ENCODE data around the gene ZNF385B. TPM values are rescaled to one million over a fixed set of nuclear protein-coding genes. Genes with fewer than 3 reads are reported as not detected.

ZNF385B gene
- total RNA-seq, 1 donor from 2014 or later, result not detected

DNA sequence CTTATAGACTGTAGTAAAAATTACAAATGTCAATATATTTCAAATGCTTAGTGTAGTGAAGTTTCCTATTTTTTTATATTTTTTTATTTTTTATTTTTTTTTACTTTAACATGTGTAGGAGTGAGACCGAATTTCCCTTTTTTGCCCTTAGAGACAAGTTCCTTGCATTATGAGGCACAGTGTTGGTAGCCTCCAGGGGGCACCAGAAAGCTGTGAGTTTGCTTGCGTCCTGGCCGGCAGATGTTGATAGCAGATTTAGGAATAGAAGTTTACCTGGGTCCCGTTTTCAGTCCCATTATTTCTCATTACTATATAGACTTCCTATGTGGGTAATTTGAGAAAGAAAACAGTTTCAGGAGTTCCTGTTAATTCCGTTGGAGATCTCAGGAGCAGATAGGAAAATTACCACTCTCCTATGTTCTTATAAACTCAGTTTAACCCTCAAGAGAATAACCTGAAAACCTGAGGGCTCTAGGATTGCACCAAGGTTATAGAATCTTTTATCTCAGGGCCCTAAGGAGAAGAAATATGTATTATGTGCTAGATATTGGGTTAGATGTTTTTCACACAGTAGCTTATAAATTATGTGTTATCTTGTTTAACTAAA lies 439.3 kb downstream of the ZNF385B start:
- peak; percentile 39 for DNase-seq (ENCODE audit: extremely low read depth, low read depth, low spot score)

DNA sequence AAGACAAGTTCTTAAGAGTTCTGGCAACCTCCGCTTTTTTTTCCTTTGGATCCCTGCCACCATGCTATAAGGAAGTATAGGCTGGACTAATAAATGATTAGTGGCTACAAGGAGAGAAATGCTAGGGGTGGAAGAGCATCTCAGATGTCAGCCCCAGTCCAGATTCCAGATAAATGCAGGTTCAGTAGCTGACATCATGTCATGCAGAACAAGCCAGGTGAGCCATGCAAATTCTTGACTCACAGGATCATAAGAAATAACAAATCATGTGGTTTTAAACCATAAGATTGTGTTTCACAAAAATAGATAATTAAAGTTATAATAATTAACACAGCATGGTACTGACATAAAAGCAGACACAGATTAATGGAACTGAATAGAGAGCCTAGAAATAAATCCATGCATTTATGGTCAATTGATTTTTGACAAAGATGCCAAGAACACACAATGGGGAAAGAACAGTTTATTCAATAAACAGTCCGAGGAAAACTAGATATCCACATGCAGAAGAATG lies 443.9 kb downstream of the ZNF385B start:
- no peak for DNase-seq (ENCODE audit: extremely low read depth, low read depth, low spot score)

DNA sequence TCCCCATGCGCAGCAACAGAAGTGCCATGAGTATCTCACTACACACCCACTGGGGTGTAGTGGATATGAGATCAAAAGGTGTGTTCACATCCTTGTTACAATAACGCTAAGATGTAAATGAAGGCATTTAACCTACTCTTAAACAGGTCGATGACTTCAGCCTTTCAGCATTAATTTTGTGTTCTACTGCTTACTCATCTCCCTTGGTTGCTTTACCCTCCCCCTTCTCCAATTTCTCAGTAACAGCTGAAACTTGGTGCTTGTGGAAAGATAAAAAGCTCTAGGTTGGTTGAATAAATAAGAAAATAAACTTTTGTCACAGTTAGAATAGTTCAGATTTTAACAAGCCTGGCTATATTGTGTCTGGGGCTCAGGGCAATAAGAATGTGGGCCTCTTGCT lies 449.3 kb downstream of the ZNF385B start:
- DNase-seq (ENCODE audit: extremely low read depth, low read depth, low spot score), result no peak

DNA sequence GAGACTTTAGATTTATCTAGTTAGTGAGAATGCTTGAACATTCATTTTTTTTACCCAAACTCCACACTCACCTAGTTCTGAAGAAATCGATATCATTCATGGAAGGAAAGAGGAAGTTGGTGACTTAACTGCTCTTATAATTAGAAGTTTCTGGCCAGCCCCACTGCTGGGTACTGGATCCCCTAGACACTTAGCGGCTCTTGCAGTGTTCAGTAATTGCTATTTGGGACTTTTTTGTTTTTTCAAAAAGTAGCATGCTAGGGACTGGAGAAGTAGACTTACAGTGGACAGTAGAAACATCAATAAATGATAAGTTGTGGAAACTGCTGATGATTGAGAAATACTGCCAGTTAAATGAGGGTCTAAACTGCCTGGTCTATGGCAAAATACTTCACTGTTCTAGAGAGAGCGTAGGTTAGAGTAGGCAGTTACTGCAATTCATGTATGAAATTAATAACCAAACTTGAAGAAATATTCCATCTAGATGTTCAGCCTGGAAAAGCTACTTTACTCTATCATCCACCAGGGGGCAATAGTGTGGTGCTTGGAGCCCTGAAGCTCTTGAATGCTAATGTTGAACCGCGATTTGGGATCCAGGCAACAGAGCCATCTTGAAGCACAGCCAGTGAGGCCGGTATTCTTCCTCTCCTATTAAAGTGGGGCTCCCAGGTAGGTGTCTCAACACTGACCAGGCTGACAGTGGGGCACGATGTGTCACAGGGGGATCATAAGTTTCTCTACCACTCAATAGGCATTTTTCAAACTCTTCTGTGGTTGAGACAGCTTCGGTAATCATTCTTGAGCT lies 450.7 kb downstream of the ZNF385B start:
- DNase-seq (ENCODE audit: extremely low read depth, low read depth, low spot score), result peak; percentile 23

DNA sequence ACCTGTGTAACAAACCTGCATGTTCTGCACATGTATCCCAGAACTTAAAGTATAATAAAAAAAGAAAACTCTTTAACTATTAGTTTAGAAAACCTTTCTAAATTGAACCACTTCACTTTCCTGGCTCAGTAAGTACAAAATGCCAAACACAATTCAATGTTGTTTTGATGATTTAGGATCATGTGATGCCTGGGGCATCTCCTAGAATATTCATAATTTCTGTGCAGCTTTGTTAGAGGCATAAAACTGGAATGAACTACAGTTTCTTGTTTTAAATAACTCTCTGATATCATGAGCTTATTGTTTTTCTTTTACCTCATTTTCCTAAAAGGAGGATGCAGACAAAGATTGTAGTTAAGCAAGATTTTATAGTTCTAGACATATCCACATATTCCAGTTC lies 457.8 kb downstream of the ZNF385B start:
- DNase-seq (ENCODE audit: extremely low read depth, low read depth, low spot score), result no peak

DNA sequence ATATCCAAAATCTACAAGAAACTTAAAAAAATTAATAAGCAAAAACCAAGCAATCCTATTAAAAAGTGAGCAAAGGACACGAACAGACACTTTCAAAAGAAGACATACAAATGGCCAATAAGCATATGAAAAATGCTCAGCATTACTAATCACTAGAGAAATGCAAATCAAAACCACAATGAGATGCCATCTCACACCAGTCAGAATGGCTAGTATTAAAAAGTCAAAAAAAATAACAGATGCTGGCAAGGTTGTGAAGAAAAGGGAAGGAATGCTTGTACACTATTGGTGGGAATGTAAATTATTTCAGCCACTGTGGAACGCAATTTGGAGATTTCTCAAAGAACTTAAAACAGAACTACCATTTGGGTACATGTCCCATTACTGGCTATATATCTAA lies 467.9 kb downstream of the ZNF385B start:
- DNase-seq (ENCODE audit: extremely low read depth, low read depth, low spot score), result no peak

Other genes starting within 250 kb of the ZNF385B start
- 13.2 and 17.2 TPM in 2 replicates for gene CWC22, start 145.7 kb upstream of the ZNF385B start, total RNA-seq

All from glomerular endothelial cell (primary cell).